ENCODE results near the gene WIZ. TPM values are rescaled to one million over a fixed set of nuclear protein-coding genes. Genes with fewer than 3 reads are reported as not detected.
A peak's percentile ranks its signal among the peaks of the same experiment; 100 is the strongest.

WIZ gene, protein sequence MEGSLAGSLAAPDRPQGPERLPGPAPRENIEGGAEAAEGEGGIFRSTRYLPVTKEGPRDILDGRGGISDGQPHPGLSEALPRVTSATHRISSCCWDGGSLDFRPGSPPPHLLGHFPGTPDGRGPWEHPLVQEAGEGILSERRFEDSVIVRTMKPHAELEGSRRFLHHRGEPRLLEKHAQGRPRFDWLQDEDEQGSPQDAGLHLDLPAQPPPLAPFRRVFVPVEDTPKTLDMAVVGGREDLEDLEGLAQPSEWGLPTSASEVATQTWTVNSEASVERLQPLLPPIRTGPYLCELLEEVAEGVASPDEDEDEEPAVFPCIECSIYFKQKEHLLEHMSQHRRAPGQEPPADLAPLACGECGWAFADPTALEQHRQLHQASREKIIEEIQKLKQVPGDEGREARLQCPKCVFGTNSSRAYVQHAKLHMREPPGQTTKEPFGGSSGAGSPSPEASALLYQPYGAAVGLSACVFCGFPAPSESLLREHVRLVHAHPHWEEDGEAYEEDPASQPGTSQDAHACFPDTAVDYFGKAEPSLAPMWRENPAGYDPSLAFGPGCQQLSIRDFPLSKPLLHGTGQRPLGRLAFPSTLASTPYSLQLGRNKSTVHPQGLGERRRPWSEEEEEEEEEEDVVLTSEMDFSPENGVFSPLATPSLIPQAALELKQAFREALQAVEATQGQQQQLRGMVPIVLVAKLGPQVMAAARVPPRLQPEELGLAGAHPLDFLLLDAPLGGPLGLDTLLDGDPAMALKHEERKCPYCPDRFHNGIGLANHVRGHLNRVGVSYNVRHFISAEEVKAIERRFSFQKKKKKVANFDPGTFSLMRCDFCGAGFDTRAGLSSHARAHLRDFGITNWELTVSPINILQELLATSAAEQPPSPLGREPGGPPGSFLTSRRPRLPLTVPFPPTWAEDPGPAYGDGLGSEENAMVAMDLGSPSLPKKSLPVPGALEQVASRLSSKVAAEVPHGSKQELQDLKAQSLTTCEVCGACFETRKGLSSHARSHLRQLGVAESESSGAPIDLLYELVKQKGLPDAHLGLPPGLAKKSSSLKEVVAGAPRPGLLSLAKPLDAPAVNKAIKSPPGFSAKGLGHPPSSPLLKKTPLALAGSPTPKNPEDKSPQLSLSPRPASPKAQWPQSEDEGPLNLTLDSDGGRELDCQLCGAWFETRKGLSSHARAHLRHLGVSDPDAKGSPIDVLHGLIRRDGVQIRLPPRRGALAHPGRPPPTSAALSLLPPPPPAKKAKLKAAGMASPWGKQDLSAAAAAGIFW (N-terminal part only)
- total RNA-seq: 100 to 1,000 TPM in 1 of 2 donors, 10 to 100 TPM in 1; 16.1 to 111 TPM

DNA sequence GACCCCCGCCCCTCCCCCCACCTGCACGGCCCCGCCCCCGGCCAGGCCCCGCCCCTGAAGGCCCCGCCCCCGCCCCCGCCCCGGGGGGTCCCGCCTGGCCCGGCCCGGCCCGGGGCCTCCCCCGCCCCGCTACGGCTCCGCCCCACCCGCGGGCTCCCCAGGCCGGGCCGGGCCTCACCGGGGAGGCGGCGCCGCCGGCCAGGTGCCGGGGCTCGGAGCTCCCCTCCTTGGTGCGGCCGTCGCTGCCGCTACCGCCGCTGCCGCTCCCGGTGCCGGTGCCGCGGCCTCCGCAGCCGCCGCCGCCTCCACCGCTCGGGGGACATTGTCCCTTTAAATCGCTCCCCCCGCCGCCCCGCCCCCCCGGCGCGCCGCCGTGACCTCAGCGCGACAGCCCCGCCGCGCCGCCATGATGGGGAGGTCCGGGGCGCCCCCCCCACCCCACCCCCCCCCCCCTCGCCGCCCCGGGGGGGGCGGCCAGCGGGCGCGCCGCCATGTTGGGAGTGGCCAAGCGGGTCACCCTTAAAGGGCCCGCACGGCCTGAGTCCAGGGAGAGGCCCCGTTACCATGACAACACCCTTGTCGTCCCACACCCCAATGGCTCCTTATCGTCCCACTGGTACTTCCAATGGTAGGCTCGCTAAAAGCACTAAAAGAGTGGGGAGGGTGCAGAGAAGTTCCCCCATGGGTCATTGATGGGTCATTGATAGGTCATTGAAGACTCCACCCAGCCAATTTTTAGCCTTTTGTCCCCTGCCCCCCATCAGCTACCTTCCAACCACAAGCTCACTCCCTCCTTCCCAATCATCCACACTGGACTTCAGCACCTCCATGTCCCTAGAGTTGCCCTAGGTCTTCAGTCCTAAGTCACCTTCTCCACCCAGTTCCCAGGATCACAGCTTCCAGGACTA lies at the start of gene WIZ:
Gene WIZ (minus strand): TSS at position 337 of the 908 bp plus-strand sequence. CDS start 1,649 bp downstream, outside the sequence.
- peaks cover 30% of the 10 kb centered on the region for H3K4me1 ChIP-seq
- WGBS, 2 donors: 3 to 6% methylated on average over 6 to 29 of the region's 77 CpGs
- no peaks in the 10 kb centered on the region for H3K27me3 ChIP-seq
- no peak for TF ChIP-seq POLR2A (IDR thresholded peaks at IDR 0.05)
- TF ChIP-seq, protein P1, sequence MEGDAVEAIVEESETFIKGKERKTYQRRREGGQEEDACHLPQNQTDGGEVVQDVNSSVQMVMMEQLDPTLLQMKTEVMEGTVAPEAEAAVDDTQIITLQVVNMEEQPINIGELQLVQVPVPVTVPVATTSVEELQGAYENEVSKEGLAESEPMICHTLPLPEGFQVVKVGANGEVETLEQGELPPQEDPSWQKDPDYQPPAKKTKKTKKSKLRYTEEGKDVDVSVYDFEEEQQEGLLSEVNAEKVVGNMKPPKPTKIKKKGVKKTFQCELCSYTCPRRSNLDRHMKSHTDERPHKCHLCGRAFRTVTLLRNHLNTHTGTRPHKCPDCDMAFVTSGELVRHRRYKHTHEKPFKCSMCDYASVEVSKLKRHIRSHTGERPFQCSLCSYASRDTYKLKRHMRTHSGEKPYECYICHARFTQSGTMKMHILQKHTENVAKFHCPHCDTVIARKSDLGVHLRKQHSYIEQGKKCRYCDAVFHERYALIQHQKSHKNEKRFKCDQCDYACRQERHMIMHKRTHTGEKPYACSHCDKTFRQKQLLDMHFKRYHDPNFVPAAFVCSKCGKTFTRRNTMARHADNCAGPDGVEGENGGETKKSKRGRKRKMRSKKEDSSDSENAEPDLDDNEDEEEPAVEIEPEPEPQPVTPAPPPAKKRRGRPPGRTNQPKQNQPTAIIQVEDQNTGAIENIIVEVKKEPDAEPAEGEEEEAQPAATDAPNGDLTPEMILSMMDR (IDR thresholded peaks at IDR 0.05): no peak
- H3K36me3 ChIP-seq (replicated peaks in 1 of 2; ENCODE audit: insufficient read depth in 1 of 2, low read depth in 2 of 2): no peaks in the 10 kb centered on the region
- DNase-seq (peak; percentile 85 to 90 (median 88)), ATAC-seq (peak; percentile 73)
- H3K4me3 ChIP-seq: peak within 1 kb of the TSS; percentile 50 to 65
- intact Hi-C loops (cut with DNase I): loop anchor here (10.0 kb wide), 1 partner anchor 105 kb away; no protein-coding TSS in a partner anchor
- peak within 1 kb of the TSS; percentile 18 to 70 (median 61) for H3K27ac ChIP-seq
- H3K9me3 ChIP-seq: no peaks in the 10 kb centered on the region

DNA sequence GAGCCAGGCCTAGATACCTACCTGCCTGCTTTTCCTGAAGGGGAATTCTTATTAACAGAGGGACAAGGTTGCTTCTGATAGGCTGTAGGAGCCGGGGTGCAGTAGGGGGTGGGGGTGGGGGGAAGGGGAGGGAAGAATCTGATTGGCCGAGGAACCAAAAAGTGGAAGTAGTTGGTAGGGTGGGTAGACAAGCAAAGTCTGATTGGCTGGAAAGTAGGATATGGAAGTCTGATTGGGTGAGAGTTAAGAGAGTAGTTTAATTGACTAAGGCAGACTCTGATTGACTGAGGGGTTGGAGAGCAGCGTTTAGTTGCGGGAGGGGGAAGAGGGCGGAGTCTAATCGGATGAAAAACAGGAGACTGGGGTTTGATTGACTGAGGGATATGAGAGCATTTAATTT lies 49.2 kb upstream of the WIZ start:
- H3K4me3 ChIP-seq: no peak overlapping the region
- peak overlapping the region in 1 of 4 donors; percentile 17 for H3K27ac ChIP-seq
- H3K27me3 ChIP-seq: no peaks in the 10 kb centered on the region
- no peaks in the 10 kb centered on the region for H3K9me3 ChIP-seq
- ATAC-seq (peak; percentile 33), DNase-seq (no peak)
- peaks cover 7% of the 10 kb centered on the region for H3K4me1 ChIP-seq
- intact Hi-C loops (cut with DNase I): no loop called here
- no peaks in the 10 kb centered on the region for H3K36me3 ChIP-seq (replicated peaks in 1 of 2; ENCODE audit: insufficient read depth in 1 of 2, low read depth in 2 of 2)
- 51 to 60% methylated on average over 6 of the region's 6 CpGs for WGBS, 2 donors
- TF ChIP-seq, protein P1 (IDR thresholded peaks at IDR 0.05): no peak
- TF ChIP-seq POLR2A (IDR thresholded peaks at IDR 0.05): no peak

DNA sequence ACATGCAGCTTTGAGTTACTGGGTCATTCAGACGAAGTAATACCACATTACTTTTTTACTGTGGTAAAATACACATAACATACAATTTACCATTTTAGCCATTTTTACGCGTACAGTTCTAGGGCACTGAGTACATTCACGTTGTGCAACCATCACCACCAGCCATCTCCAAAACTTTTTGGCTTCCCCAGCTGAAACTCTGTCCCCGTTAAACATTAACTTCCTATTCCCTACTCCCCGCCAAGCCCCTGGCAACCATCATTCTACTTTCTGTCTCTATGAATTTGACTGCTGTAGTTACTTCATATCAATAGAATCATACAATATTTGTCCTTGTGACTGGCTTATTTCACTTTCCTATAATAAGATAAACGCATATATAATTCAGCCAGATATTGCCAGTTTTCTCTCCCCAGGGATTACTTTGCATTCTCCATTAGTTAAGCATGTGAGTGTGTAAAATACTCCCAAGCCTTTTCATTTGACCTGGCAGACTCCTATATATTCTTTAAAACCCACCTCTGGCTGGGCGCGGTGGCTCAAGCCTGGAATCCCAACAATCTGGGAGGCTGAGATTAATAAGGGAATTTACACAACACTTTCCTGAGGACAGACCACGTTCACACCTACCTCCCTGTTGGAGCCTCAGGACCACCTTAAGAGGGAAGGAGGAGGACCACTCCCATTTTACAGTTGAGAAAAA lies 48.6 kb upstream of the WIZ start:
- intact Hi-C loops (cut with DNase I): no loop called here
- Histone ChIP-seq H3K9me3 (no peaks in the 10 kb centered on the region), H3K36me3 (replicated peaks in 1 of 2; ENCODE audit: insufficient read depth in 1 of 2, low read depth in 2 of 2) (no peaks in the 10 kb centered on the region), H3K4me1 (peaks cover 7% of the 10 kb centered on the region), H3K4me3 (no peak overlapping the region), H3K27me3 (no peaks in the 10 kb centered on the region), H3K27ac (peak overlapping the region in 2 of 4 donors; percentile 5 to 17)
- 39 to 40% methylated on average over 10 of the region's 10 CpGs for WGBS, 2 donors
- DNase-seq (peak in 1 of 4 donors; percentile 9), ATAC-seq (no peak)
- TF ChIP-seq, protein P1 (IDR thresholded peaks at IDR 0.05): no peak
- no peak for TF ChIP-seq POLR2A (IDR thresholded peaks at IDR 0.05)
